Dermis microvascular lymphatic vessel endothelial cell (primary cell): ENCODE results near the gene CEP57L1. TPM values are rescaled to one million over a fixed set of nuclear protein-coding genes. Genes with fewer than 3 reads are reported as not detected.
"Not testable (repeated sequence)": the region's sequence is repeated elsewhere in the genome, so short reads cannot be mapped to it uniquely, and the experiment has no call there.

Experiments
- DNase-seq, 2 donors: peaks; one replicate each; pipeline versions ENCODE4 v3.0.0 to v3.0.0-alpha.2; 2010; ENCODE audit warnings: low read depth in 2 of 2
- total RNA-seq: library from RNA; depleted of rRNA; stranded (reverse); fragments of >200 nt; gene quantifications from 2 replicates; pipeline ENCODE4 v1.2.1, GENCODE V29; 2014

CEP57L1 gene
- total RNA-seq, 1 donor from 2014 or later: 15.5 TPM

DNA sequence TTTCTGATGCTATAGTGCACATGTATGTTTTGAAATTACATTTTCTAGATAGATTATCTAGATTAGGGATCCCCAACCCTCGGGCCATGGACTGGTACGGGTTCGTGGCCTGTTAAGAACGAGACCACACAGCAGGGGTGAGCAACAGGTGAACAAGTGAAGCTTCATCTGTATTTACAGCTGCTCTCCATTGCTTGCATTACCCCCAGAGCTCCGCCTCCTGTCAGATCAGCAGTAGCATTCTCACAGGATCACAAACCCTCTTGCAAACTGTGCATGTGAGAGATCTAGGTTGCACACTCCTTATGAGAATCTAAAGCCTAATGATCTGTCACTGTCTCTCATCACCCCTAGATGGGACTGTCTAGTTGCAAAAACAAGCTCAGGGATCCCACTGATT lies 10.4 kb downstream of the CEP57L1 start:
- no peak for DNase-seq

DNA sequence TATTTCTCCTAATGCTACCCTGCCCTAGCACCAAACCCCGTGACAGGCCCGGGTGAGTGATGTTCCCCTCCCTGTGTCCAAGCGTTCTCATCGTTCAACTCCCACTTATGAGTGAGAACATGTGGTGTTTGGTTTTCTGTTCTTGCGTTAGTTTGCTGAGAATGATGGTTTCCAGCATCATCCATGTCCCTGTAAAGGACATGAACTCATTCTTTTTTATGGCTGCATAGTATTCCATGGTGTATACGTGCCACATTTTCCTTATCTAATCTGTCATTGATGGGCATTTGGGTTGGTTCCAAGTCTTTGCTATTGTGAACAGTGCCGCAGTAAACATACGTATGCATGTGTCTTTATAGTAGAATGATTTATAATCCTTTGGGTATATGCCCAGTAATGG lies 14.4 kb downstream of the CEP57L1 start:
- DNase-seq: not testable (repeated sequence)

DNA sequence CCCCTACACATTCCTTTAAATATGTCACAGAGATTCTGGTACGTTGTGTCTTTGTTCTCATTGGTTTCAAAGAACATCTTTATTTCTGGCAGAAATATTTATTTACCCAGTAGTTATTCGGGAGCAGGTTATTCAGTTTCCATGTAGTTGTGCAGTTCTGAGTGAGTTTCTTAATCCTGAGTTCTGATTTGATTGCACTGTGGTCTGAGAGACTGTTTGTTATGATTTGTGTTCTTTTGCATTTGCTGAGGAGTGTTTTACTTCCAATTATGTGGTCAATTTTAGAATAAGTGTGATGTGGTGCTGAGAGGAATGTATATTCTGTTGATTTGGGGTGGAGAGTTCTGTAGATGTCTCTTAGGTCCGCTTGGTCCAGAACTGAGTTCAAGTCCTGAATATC lies 17.4 kb downstream of the CEP57L1 start:
- not testable (repeated sequence) for DNase-seq

DNA sequence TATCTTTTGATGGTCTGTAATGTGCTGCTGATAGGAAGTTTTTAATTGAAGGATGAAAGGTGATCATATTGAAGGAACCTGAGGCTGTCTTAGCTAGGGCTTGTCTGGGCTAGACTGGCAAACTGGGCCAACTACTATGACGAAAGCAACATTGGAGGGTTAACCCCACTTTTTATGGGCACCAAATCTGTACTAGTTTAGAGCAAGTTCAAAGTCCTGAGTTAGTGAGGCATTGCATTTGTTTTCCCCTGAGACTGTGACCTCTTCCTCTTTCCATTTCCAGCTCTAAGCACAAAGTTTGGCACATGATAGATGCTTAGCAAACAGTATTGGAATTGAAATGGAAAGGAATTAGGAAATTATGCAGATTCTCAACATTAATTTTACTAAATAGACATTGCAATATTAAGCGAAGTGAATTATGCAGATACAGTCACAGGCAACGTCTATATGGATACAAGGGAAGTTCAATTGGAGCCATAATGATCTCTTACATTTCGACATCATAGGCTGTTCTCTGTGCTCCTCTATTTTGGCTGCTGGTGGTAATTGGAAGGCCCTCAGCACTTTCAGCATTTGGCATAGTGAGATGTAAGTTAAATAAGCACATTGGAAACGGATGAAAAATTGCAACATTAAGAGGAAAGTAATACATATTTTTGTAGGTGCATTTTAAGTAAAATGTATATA lies 22.2 kb downstream of the CEP57L1 start:
- DNase-seq: no peak

DNA sequence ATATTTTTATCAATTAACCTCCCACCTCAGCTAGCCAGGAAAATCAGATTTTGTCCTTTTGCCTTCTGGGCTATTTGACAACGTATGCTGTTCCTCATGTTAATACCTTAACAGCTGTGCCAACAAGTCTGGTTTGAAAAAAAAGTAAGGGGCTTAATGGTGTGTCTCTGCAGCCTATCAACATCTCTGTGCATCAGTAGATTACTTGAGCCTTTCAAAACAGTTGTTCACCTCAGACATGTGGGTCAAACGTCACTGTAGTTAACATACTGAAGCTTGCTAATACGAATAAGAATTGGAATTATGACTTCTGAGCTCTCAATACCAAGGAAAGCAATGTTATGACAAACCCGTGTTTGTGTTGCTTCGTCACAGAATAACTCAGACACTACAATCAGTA lies 23.0 kb downstream of the CEP57L1 start:
- DNase-seq: no peak

DNA sequence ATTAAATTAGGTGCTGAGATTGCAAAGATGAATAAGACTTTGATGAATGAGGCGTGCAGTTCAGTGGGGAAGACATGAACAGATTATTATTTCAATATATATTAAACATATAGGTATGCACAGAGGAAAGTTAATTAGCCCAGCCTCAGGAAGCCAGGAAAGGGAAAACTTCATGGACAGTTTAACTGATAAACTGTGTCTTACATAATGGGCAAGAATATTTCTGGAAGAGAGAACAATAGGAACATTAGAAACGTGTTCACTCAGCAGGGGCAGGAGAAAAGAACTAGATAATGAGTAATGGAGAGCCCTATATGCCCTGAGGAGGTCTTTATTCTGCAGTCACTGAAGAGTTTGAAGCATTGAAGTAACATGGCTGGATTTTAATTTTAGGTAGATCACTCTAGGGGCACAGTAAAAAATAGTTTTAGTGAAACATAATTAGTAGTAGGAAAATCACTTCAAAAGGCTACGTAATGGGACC lies 23.6 kb downstream of the CEP57L1 start:
- DNase-seq: no peak

DNA sequence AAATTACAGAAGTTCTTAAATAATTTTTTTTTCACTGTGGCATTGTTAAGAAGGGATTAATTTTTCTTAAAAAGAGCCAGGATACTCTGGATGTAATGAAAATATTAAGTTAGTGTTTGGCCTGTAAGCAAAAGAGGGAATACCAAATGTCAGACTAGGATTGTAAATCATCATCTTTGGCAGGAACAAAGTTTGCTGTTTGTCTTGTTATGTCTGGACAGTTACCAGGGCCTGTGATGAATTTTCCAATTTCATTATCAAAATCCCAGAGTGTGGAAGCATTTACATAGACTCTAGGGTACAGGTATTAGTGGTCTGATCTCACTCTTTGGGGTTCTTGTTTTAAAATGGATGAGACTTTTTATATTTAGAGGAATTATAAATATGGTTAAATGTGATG lies 26.1 kb downstream of the CEP57L1 start:
- DNase-seq: peak; percentile 49 to 58

DNA sequence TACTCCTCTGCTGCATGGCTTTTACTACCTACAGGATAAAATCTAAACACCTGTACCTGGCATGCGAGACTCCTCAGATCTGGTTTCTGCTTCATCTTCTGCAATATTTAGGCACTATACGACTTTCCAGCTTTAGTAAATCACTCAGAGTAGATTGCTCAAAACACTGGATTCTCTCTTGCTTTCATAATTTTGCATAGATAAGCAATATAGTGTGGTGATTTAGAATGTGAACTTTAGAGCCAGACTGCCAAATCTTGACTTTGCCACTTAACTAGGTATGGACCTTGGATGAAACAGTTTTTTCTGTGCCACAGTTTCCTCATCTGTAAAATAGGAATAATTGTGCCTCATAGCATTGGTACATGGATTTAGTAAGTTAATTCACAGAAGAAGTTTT lies 28.9 kb downstream of the CEP57L1 start:
- DNase-seq: no peak

DNA sequence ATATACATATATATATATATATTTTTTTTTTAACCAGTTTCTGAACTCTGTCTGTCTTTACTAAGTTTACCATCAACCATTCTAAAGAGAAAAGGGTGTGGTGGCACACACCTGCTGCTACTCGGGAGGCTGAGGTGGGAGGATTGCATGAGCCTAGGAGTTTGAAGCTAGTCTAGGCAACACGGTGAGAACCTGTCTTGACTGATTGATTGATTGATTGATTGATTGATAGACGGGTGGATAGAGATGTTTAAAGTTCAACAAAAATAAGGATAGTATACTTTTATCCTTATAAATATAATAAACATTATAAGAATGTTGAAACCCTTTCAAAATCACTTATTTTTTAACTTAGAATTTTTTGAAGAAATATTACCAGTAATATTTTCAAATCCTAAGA lies 30.2 kb downstream of the CEP57L1 start:
- no peak for DNase-seq

DNA sequence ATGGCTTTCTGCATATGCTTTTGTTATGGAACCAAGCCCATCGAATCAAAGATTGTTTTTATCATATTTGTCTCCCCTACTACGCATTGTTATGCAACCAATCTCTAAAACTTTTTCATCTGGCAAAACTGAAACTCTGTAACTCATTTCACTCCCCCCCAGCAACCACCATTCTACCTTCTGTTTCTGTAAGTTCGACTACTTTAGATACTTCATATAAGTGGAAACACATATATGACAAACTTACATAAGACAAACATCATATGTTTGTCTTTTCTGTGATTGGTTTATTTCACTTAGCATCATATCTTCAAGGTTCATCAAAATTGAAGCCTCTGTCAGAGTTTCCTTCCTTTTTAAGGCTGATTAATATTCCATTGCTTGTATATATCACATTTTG lies 34.8 kb downstream of the CEP57L1 start:
- no peak for DNase-seq

DNA sequence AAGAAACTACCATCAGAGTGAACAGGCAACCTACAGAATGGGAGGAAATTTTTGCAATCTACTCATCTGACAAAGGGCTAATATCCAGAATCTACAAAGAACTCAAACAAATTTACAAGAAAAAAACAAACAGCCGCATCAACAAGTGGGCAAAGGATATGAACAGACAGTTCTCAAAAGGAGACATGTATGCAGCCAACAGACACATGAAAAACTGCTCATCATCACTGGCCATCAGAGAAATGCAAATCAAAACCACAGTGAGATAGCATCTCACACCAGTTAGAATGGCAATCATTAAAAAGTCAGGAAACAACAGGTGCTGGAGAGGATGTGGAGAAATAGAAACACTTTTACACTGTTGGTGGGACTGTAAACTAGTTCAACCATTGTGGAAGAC lies 40.3 kb downstream of the CEP57L1 start:
- DNase-seq: not testable (repeated sequence)

DNA sequence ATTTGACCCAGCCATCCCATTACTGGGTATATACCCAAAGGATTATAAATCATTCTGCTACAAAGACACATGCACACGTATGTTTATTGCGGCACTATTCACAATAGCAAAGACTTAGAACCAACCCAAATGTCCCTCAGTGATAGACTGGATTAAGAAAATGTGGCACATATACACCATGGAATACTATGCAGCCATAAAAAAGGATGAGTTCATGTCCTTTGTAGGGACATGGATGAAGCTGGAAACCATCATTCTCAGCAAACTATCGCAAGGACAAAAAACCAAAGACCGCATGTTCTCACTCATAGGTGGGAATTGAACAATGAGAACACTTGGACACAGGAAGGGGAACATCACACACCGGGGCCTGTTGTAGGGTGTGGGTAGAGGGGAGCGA lies 40.7 kb downstream of the CEP57L1 start:
- not testable (repeated sequence) for DNase-seq

DNA sequence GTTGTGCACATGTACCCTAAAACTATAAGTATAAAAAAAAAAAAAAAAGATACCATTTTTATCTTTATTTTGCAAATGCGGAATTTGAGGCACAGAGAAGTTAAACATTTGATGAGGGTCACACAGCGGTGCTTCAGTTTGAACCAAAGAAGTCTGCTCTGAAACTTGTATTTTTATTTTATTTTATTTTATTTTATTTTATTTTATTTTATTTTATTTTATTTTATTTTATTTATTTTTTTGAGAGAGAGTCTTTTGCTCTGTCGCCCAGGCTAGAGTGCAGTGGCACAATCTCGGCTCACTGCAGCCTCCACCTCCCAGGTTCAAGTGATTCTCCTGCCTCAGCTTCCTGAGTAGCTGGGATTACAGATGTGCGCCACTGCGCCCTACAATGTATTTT lies 41.2 kb downstream of the CEP57L1 start:
- not testable (repeated sequence) for DNase-seq

DNA sequence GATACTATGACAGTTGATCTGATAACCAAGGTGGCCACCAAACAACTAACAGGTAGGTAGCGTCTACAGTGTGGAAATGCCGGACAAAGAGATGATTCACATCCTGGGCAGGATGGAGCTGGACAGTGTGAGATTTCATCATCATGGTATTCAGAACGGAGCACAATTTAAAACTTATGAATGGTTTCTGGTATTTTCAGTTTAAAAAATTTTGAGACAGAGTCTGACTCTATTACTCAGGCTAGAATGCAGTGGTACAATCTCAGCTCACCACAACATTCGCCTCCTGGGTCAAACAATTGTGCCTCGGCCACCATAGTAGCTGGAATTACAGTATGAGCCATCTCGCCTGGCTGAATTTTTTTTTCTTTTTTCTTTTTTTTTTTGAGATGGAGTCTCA lies 43.8 kb downstream of the CEP57L1 start:
- DNase-seq: peak; percentile 55 to 71

DNA sequence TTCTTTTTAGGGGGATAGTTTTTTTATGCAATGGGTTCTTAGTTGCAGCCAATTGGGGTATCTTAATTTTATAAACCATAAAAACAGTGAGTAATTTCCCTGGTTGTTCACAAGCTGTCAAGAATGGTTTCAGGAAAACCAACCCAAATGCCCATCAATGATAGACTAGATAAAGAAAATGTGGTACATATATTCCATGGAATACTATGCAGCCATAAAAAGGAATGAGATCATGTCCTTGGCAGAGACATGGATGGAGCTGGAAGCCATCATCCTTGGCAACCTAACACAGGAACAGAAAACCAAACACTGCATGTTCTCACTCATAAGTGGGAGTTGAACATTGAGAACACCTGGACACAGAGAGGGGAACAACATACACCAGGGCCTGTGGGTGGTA lies 46.8 kb downstream of the CEP57L1 start:
- not testable (repeated sequence) for DNase-seq

DNA sequence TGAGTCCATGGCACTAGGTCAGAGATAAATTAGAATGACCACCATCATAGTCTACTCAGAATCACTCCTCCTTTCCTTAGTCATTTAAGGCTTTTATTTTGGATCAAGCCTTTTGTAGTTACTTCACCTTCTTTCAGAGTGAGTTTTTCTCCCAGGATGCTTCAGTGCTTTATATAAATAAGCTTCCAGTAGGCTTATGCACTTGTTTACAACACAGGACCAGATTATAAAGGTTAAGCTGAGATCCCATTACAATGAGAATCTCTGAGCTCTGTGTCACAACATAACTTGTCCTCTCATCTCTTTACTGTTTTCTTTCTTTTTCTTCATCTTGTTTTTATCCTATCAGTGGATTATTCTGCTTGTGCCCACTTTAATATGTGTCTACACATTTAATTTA lies 47.9 kb downstream of the CEP57L1 start:
- DNase-seq: no peak

DNA sequence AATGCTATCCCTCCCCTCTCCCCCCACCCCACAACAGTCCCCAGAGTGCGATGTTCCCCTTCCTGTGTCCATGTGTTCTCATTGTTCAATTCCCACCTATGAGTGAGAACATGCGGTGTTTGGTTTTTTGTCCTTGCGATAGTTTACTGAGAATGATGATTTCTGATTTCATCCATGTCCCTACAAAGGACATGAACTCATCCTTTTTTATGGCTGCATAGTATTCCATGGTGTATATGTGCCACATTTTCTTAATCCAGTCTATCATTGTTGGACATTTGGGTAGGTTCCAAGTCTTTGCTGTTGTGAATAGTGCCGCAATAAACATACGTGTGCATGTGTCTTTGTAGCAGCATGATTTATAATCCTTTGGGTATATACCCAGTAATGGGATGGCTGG lies 52.9 kb downstream of the CEP57L1 start:
- not testable (repeated sequence) for DNase-seq

DNA sequence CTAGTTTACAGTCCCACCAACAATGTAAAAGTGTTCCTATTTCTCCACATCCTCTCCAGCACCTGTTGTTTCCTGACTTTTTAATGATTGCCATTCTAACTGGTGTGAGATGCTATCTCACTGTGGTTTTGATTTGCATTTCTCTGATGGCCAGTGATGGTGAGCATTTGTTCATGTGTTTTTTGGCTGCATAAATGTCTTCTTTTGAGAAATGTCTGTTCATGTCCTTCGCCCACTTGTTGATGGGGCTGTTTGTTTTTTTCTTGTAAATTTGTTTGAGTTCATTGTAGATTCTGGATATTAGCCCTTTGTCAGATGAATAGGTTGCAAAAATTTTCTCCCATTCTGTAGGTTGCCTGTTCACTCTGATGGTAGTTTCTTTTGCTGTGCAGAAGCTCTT lies 53.4 kb downstream of the CEP57L1 start:
- not testable (repeated sequence) for DNase-seq

DNA sequence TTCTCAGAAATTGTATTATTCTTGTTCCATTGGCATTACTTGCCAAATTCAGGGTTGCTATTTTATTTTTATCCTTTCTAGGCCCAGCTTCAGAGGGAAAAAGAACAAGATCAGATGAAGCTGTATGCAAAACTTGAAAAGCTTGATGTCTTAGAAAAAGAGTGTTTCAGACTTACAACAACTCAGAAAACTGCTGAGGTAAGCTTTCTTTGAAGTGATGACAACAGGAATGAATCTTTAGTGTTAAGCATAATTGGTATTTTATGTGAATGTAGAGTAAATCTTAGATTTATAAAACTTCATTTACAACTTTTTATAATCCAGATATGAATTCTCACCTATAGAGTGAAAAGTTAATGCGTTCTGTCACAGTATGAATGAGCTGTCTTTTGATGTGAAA lies 58.4 kb downstream of the CEP57L1 start:
- DNase-seq: no peak

DNA sequence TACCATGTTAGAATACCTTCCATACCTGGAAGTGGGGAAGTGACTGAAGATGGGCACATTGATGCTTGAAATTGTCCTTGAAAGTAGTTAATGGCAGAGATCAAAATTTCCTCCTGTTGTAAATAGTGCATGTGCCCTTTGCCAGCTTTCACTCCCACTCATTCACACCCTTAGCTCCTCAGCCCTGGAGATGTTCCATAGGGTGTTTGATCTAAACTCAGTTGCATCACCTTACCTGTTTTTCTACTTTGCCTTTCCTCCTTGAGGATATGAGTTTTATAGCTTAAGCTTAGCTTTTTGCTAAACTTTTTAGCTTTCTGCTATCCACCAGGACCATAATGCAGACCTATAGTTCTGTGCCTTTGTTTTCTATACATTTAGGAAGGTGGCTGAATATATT lies 69.0 kb downstream of the CEP57L1 start:
- DNase-seq: no peak

DNA sequence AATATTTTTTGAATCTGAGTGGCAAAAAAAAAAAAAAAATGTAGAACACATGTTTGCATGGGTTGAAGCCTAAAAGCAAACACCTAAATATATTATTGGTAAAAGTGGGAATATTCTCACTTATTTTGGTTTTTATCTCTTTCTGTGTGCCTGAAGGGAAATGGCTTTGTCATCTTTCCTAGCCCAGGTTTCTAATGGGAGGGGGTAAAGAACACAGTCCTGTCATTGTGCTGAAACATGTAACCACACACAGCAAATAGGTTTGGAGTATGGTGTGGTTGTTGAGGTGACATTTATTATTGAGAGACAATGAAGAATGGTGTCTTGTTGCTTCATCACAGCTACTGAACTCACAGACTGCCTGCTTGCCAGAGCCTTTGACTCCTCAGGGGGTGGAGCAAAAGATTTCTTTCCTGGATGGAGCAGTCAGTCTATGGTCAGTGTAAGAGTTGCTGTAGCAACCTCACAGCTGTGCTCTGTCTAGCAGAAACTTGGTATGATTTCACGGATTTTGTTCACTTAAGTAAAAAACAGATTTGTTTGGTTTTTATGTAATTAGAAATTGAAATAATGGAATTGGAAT lies 70.2 kb downstream of the CEP57L1 start:
- DNase-seq: peak in 1 of 2 donors; percentile 5

DNA sequence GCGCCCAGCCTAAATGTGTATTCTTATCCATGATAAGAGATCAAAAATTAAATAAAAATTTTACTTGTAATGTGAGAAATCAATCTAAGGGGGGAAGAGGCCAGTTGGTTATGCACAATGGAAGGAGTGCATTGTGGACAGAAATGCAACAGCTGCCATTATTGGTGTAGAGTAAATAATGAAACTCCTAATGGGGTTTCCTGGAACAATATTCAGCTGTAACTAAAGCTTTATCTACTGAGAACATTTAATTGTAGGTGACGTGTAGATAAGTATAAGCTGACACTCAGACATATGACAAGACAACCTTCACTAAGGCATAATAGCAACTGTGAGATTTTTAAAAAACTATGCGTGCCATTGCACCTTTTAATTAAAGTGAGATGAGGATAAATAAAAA lies 71.4 kb downstream of the CEP57L1 start:
- no peak for DNase-seq

DNA sequence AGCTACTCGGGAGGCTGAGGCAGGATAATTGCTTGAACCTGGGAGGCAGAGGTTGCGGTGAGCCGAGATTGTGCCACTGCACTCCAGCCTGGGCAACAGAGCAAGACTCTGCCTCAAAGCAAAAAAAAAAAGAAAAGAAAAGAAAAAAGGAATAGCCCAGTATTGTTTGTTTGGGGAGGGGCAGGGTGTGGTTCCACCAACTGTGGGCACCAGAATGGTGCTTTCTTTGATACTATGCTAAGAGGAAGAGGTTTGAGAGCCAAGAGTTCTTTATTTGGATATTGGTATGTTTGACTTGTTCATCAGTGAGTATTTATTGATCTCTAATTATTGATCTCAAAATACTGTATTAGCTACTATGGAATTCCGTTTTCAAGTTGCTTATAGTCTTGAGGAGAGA lies 72.3 kb downstream of the CEP57L1 start:
- no peak for DNase-seq
